ENCODE measurements around the gene GPR15.

The GPR15 gene

GRCh38 chr3:98532275-98532637 lies 478 bp downstream of the GPR15 start:
- H3K4me3 ChIP-seq (replicated peaks; ENCODE audit: low read depth, low read length): peak overlapping the region; percentile 86
- TF ChIP-seq, protein P1, sequence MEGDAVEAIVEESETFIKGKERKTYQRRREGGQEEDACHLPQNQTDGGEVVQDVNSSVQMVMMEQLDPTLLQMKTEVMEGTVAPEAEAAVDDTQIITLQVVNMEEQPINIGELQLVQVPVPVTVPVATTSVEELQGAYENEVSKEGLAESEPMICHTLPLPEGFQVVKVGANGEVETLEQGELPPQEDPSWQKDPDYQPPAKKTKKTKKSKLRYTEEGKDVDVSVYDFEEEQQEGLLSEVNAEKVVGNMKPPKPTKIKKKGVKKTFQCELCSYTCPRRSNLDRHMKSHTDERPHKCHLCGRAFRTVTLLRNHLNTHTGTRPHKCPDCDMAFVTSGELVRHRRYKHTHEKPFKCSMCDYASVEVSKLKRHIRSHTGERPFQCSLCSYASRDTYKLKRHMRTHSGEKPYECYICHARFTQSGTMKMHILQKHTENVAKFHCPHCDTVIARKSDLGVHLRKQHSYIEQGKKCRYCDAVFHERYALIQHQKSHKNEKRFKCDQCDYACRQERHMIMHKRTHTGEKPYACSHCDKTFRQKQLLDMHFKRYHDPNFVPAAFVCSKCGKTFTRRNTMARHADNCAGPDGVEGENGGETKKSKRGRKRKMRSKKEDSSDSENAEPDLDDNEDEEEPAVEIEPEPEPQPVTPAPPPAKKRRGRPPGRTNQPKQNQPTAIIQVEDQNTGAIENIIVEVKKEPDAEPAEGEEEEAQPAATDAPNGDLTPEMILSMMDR (IDR thresholded peaks at IDR 0.05; ENCODE audit: insufficient read depth, low read length, poor library complexity, severe bottlenecking): no peak
- H3K27me3 ChIP-seq (replicated peaks; ENCODE audit: control insufficient read depth, insufficient read depth, low read length): no peaks in the 10 kb centered on the region
- peaks cover 3% of the 10 kb centered on the region; the same call in 1 of the 2 replicates for H3K36me3 ChIP-seq (ENCODE audit: control insufficient read depth, insufficient read depth, low read length)
- DNase-seq (ENCODE audit: extremely low read depth, insufficient read length): no peak

DNA sequence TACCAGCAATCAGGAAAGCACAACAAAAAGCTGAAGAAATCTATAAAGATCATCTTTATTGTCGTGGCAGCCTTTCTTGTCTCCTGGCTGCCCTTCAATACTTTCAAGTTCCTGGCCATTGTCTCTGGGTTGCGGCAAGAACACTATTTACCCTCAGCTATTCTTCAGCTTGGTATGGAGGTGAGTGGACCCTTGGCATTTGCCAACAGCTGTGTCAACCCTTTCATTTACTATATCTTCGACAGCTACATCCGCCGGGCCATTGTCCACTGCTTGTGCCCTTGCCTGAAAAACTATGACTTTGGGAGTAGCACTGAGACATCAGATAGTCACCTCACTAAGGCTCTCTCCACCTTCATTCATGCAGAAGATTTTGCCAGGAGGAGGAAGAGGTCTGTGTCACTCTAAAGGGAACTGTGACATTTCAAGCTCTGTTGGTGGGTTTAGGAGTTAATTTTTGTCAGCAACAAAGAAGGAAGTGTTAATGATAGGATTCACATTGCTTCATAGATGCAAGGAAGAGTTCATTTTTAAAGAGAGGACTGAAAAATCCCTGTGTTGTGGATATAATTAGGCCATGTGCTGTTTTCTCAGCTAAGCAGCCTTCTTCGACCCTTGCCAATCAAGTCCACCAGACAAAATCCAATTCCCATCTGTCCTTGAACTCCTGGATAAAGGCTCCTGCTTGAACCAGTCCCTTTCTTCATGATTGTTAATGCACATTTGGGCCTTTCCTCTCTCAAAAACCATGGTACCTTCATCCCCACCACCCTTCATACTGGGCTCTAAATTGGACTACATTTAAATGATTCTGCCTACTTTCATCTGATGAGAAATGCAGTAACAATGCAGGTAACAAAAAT lies 1.2 kb downstream of the GPR15 start:
- Histone ChIP-seq H3K27me3 (replicated peaks; ENCODE audit: control insufficient read depth, insufficient read depth, low read length) (no peaks in the 10 kb centered on the region), H3K36me3 (ENCODE audit: control insufficient read depth, insufficient read depth, low read length) (peaks cover 3% of the 10 kb centered on the region; the same call in 1 of the 2 replicates), H3K4me3 (replicated peaks; ENCODE audit: low read depth, low read length) (peak overlapping the region; percentile 86)
- DNase-seq (ENCODE audit: extremely low read depth, insufficient read length): no peak
- TF ChIP-seq, protein P1 (IDR thresholded peaks at IDR 0.05; ENCODE audit: insufficient read depth, low read length, poor library complexity, severe bottlenecking): no peak

DNA sequence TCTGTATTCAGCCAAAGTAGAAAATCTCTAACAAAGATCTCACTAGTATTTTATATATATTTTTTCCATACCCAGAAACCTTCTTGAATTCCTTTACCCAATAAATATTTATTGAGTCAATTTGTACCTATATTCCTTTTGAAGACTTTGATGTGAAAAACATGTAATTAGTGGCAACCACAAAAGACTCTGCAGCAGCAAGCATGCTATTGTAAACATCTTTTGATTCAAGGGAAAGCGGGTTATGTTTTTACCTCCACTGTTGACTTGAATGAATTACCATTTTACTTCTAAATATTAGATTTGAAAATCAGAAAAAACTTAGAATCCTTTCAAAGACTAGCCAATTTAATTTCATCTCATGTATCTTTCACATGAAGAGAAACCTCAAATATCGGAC lies 2.4 kb downstream of the GPR15 start:
- TF ChIP-seq, protein P1 (IDR thresholded peaks at IDR 0.05; ENCODE audit: insufficient read depth, low read length, poor library complexity, severe bottlenecking): no peak
- peak overlapping the region; percentile 86 for H3K4me3 ChIP-seq (replicated peaks; ENCODE audit: low read depth, low read length)

DNA sequence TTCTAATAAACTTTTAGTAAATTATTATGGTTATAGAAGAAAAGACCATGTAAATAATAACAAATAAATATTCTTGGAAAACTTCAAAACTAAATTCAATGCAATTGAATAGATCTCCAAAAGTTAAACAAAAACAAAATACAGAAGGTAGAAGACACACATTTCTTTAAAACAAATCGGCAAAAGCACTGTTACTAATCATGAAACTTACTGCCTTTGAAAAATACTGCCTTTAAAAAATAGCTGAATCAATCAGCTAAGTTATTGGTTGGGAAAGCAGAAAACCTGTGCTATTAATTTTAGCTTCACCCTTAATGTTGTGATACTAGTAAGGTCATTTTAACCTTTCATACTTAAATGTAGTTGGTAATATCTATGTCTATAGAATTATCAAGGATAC lies 3.0 kb downstream of the GPR15 start:
- no peak for DNase-seq (ENCODE audit: extremely low read depth, insufficient read length)
- TF ChIP-seq, protein P1 (IDR thresholded peaks at IDR 0.05; ENCODE audit: insufficient read depth, low read length, poor library complexity, severe bottlenecking): no peak
- Histone ChIP-seq H3K4me3 (replicated peaks; ENCODE audit: low read depth, low read length) (peak overlapping the region; percentile 86), H3K27me3 (replicated peaks; ENCODE audit: control insufficient read depth, insufficient read depth, low read length) (no peaks in the 10 kb centered on the region), H3K36me3 (ENCODE audit: control insufficient read depth, insufficient read depth, low read length) (peaks cover 3% of the 10 kb centered on the region; the same call in 1 of the 2 replicates)

More for the DNA sequence above, 2.4 kb downstream of the GPR15 start:
- Histone ChIP-seq H3K36me3 (ENCODE audit: control insufficient read depth, insufficient read depth, low read length) (peaks cover 3% of the 10 kb centered on the region; the same call in 1 of the 2 replicates), H3K27me3 (replicated peaks; ENCODE audit: control insufficient read depth, insufficient read depth, low read length) (no peaks in the 10 kb centered on the region)
- DNase-seq (ENCODE audit: extremely low read depth, insufficient read length): no peak

DNA sequence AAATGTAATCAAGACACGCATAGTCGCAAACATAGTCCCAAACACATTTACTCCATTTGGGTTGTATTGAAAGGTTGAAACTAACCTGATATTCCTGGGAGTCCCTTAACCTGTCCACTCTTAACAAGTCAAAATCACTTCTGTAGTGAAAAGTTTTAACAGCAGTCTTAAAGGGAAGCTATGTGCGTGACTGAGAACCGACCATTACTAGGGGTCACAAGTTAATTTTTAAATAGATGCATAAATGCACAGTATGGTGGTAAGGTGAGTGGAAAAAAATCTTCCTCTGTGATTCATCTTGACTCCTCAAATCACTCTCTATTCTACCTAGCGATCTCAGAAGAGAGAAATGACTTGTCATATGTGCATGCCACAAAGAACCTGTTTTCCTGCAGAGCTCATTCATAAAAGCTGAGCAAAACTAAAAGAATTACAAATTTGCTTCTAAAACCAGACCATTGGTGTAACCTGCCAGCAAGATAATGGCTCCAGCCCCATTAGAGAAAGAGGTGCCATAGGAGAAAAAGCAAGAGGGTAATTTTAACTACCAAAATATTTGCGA lies 4.8 kb downstream of the GPR15 start:
- H3K4me3 ChIP-seq (replicated peaks; ENCODE audit: low read depth, low read length): peak overlapping the region; percentile 86
- peak; percentile 82 for DNase-seq (ENCODE audit: extremely low read depth, insufficient read length)
- TF ChIP-seq, protein P1 (IDR thresholded peaks at IDR 0.05; ENCODE audit: insufficient read depth, low read length, poor library complexity, severe bottlenecking): no peak
- no peaks in the 10 kb centered on the region for H3K27me3 ChIP-seq (replicated peaks; ENCODE audit: control insufficient read depth, insufficient read depth, low read length)
- H3K36me3 ChIP-seq (ENCODE audit: control insufficient read depth, insufficient read depth, low read length): peaks cover 3% of the 10 kb centered on the region; the same call in 1 of the 2 replicates
